Measurements from ENCODE around the gene C2CD4C. TPM values are rescaled to one million over a fixed set of nuclear protein-coding genes. Genes with fewer than 3 reads are reported as not detected.

The C2CD4C gene
- total and polyA plus RNA-seq, 2 experiments from 2014 or later: 2.1 to 12.5 TPM

- TF ChIP-seq ZNF462 (CRISPR knock-in tag; IDR thresholded peaks at IDR 0.05) (no peak), POLR2AphosphoS5 (IDR thresholded peaks at IDR 0.05; ENCODE audit: low read depth) (no peak), ZNF331 (CRISPR knock-in tag; IDR thresholded peaks at IDR 0.05; ENCODE audit: low read depth) (no peak), ZNF114 (CRISPR knock-in tag; IDR thresholded peaks at IDR 0.05) (no peak), STAT1 (IDR thresholded peaks at IDR 0.05; ENCODE audit: unreplicated experiment) (no peak), REST (IDR thresholded peaks at IDR 0.05; ENCODE audit: unreplicated experiment) (no peak)
- TF ChIP-seq, protein P1, sequence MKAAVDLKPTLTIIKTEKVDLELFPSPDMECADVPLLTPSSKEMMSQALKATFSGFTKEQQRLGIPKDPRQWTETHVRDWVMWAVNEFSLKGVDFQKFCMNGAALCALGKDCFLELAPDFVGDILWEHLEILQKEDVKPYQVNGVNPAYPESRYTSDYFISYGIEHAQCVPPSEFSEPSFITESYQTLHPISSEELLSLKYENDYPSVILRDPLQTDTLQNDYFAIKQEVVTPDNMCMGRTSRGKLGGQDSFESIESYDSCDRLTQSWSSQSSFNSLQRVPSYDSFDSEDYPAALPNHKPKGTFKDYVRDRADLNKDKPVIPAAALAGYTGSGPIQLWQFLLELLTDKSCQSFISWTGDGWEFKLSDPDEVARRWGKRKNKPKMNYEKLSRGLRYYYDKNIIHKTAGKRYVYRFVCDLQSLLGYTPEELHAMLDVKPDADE (IDR thresholded peaks at IDR 0.05): no peak
- TF ChIP-seq, protein P2, sequence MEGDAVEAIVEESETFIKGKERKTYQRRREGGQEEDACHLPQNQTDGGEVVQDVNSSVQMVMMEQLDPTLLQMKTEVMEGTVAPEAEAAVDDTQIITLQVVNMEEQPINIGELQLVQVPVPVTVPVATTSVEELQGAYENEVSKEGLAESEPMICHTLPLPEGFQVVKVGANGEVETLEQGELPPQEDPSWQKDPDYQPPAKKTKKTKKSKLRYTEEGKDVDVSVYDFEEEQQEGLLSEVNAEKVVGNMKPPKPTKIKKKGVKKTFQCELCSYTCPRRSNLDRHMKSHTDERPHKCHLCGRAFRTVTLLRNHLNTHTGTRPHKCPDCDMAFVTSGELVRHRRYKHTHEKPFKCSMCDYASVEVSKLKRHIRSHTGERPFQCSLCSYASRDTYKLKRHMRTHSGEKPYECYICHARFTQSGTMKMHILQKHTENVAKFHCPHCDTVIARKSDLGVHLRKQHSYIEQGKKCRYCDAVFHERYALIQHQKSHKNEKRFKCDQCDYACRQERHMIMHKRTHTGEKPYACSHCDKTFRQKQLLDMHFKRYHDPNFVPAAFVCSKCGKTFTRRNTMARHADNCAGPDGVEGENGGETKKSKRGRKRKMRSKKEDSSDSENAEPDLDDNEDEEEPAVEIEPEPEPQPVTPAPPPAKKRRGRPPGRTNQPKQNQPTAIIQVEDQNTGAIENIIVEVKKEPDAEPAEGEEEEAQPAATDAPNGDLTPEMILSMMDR (conservative IDR thresholded peaks at IDR 0.05; ENCODE audit: low read depth in 2 of 2): no peak
Observed at GRCh38 chr19:372306-372890, 36.5 kb downstream of the C2CD4C start (continued).
